Measurements from ENCODE around the gene BRME1. TPM values are rescaled to one million over a fixed set of nuclear protein-coding genes. Genes with fewer than 3 reads are reported as not detected.

BRME1 gene
- total and polyA plus RNA-seq, 2 of the 13 experiments (the other 11 are each of a cell fraction or from before 2014, with no cell fraction given), result 0.74 to 1.5 TPM

GRCh38 chr19:13849991-13850909, 55.7 kb downstream of the BRME1 start (continued):
- TF ChIP-seq SYNCRIP (IDR thresholded peaks at IDR 0.05; ENCODE audit: insufficient read depth, low read depth, low read length) (no peak), ARID3A (IDR thresholded peaks at IDR 0.05; ENCODE audit: low read depth, low read length) (no peak), ZNF878 (CRISPR knock-in tag; IDR thresholded peaks at IDR 0.05) (no peak), ZBTB25 (CRISPR knock-in tag; IDR thresholded peaks at IDR 0.05) (no peak), ZNF33A (CRISPR knock-in tag; IDR thresholded peaks at IDR 0.05; ENCODE audit: borderline replicate concordance) (no peak), ZBTB2 (CRISPR knock-in tag; IDR thresholded peaks at IDR 0.05; ENCODE audit: low read depth) (no peak), SNAPC5 (CRISPR knock-in tag; IDR thresholded peaks at IDR 0.05; ENCODE audit: borderline replicate concordance) (no peak), TBL1XR1 (IDR thresholded peaks at IDR 0.05; ENCODE audit: borderline replicate concordance, low read length, partially characterized antibody) (no peak), TRIM24 (CRISPR knock-in tag; IDR thresholded peaks at IDR 0.05) (no peak), WIZ (CRISPR knock-in tag; IDR thresholded peaks at IDR 0.05) (no peak), MZF1 (CRISPR knock-in tag; IDR thresholded peaks at IDR 0.05; ENCODE audit: borderline replicate concordance) (no peak), ZNF672 (CRISPR knock-in tag; IDR thresholded peaks at IDR 0.05) (no peak), ATF7 (IDR thresholded peaks at IDR 0.05) (no peak), ATF7 (CRISPR knock-in tag; IDR thresholded peaks at IDR 0.05) (no peak), POLR2G (IDR thresholded peaks at IDR 0.05; ENCODE audit: low read depth, low read length) (peak; percentile 43; the same call in 1 of the 2 replicates), NFAT5 (CRISPR knock-in tag; IDR thresholded peaks at IDR 0.05) (no peak), ZNF230 (CRISPR knock-in tag; IDR thresholded peaks at IDR 0.05) (no peak), MTF2 (CRISPR knock-in tag; IDR thresholded peaks at IDR 0.05; ENCODE audit: borderline replicate concordance) (no peak)
